ENCODE measurements around the gene MS4A1.

DNA sequence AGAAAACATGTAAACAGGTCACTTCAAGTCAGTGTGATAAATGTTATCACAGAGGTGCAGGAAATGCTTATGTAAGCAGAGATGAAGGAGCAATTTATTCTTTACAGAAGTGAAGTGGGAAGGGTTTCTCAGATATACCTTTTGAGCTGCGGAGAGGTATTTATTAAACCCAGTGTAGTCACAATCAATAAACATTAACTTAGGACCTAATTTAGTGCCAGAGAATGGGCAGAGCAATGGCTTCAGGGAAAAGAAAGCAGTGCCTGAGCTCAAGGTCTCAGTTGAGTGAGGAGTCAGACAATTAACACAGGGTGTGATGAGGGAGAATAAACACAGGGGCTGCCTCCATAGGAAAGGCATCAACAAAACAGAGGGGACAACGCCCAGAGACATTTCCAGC, 24.4 kb upstream of the MS4A1 start:
- TF ChIP-seq, protein P1, sequence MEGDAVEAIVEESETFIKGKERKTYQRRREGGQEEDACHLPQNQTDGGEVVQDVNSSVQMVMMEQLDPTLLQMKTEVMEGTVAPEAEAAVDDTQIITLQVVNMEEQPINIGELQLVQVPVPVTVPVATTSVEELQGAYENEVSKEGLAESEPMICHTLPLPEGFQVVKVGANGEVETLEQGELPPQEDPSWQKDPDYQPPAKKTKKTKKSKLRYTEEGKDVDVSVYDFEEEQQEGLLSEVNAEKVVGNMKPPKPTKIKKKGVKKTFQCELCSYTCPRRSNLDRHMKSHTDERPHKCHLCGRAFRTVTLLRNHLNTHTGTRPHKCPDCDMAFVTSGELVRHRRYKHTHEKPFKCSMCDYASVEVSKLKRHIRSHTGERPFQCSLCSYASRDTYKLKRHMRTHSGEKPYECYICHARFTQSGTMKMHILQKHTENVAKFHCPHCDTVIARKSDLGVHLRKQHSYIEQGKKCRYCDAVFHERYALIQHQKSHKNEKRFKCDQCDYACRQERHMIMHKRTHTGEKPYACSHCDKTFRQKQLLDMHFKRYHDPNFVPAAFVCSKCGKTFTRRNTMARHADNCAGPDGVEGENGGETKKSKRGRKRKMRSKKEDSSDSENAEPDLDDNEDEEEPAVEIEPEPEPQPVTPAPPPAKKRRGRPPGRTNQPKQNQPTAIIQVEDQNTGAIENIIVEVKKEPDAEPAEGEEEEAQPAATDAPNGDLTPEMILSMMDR (IDR thresholded peaks at IDR 0.05) = no peak
- no peak for TF ChIP-seq POLR2A (IDR thresholded peaks at IDR 0.05)

All from right lobe of liver (tissue), 4 donors.